IMR-90 (cell line): ENCODE data around the gene FN3KRP. TPM values are rescaled to one million over a fixed set of nuclear protein-coding genes. Genes with fewer than 3 reads are reported as not detected.

ENCODE experiments used
- ATAC-seq: fragments of 200-7000 bp; cut with Tn5 transposase; 2 replicates; pipeline ENCODE4 v1.9.1; 2020; ENCODE audit warnings: low read depth, mild to moderate bottlenecking, moderate library complexity
- BruUV-seq: library from RNA; stranded (reverse); fragments of 400-500 nt; replicated peaks from 2 replicates; lab custom pipeline; 2021; lab: Mats Ljungman, UMichigan
- CTCF ChIA-PET: fragments of 300-600 bp; formaldehyde crosslinking; extraction: SDS; loops from one replicate; lab custom pipeline; 2021; ENCODE audit warnings: antibody characterized with exemption; lab: Yijun Ruan, JAX
- POLR2A ChIA-PET: fragments of 300-600 bp; sonication (Branson Sonifier 250); formaldehyde crosslinking; loops from one replicate; lab custom pipeline; 2022; ENCODE audit warnings: antibody characterized with exemption; ENCODE audit not compliant: unreplicated experiment; lab: Charles Lee
- DNase-seq: peaks from one replicate; pipeline ENCODE4 v3.0.0; 2013
- H2AFZ ChIP-seq: replicated peaks from 2 replicates; pipeline ENCODE3; 2013; ENCODE audit warnings: low read length, mild to moderate bottlenecking; ENCODE audit not compliant: poor library complexity
- H2AK5ac ChIP-seq: 2 replicates; pipeline ENCODE4 v1.6.1; 2013; ENCODE audit warnings: low read depth, low read length, inconsistent platforms
- H2AK9ac ChIP-seq: replicated peaks from 2 replicates; pipeline ENCODE3; 2013; ENCODE audit warnings: mild to moderate bottlenecking, low read depth, low read length, moderate library complexity; ENCODE audit not compliant: poor library complexity
- H2BK120ac ChIP-seq: 2 replicates; pipeline ENCODE4 v1.6.1; 2013; ENCODE audit warnings: low read depth, low read length, inconsistent platforms
- H2BK15ac ChIP-seq: 3 replicates; pipeline ENCODE4 v1.6.1; 2013; ENCODE audit warnings: low read depth, low read length, inconsistent platforms
- H2BK20ac ChIP-seq: 2 replicates; pipeline ENCODE4 v1.6.1; 2013; ENCODE audit warnings: low read depth, mild to moderate bottlenecking, inconsistent platforms, low read length, moderate library complexity
- H2BK5ac ChIP-seq: 2 replicates; pipeline ENCODE4 v1.6.1; 2013; ENCODE audit warnings: mild to moderate bottlenecking, low read depth, low read length, inconsistent platforms; ENCODE audit not compliant: poor library complexity, severe bottlenecking
- H3K14ac ChIP-seq: replicated peaks from 2 replicates; pipeline ENCODE4 v1.6.1; 2013; ENCODE audit warnings: low read depth, low read length, inconsistent platforms
- H3K18ac ChIP-seq: 2 replicates; pipeline ENCODE4 v1.6.1; 2013; ENCODE audit warnings: low read depth, low read length, control low read depth
- H3K23ac ChIP-seq: 2 replicates; pipeline ENCODE4 v1.6.1; 2013; ENCODE audit warnings: low read depth, low read length, inconsistent platforms
- H3K27ac ChIP-seq: 2 replicates; pipeline ENCODE4 v1.5.1; 2013; ENCODE audit warnings: mild to moderate bottlenecking, control low read depth, low read length; ENCODE audit not compliant: insufficient read depth
- H3K27me3 ChIP-seq: 2 replicates; pipeline ENCODE4 v1.6.1; 2013; ENCODE audit warnings: low read length; ENCODE audit not compliant: control insufficient read depth, insufficient read depth
- H3K36me3 ChIP-seq: 2 replicates; pipeline ENCODE4 v1.6.1; 2013; ENCODE audit warnings: low read length, mixed read lengths; ENCODE audit not compliant: control insufficient read depth, insufficient read depth
- H3K4ac ChIP-seq: 2 replicates; pipeline ENCODE4 v1.6.1; 2013; ENCODE audit warnings: low read depth, low read length, inconsistent platforms
- H3K4me1 ChIP-seq: 2 replicates; pipeline ENCODE4 v1.6.1; 2013; ENCODE audit warnings: low read length, mixed read lengths; ENCODE audit not compliant: control insufficient read depth, insufficient read depth
- H3K4me2 ChIP-seq: 2 replicates; pipeline ENCODE4 v1.6.1; 2013; ENCODE audit warnings: low read depth, mild to moderate bottlenecking, control low read depth, low read length, moderate library complexity
- H3K4me3 ChIP-seq: 2 replicates; pipeline ENCODE4 v1.5.1; 2013; ENCODE audit warnings: low read depth, mild to moderate bottlenecking, control low read depth, low read length, moderate library complexity; ENCODE audit not compliant: insufficient read depth
- H3K56ac ChIP-seq: 2 replicates; pipeline ENCODE4 v1.6.1; 2013; ENCODE audit warnings: low read length, inconsistent platforms; ENCODE audit not compliant: insufficient read depth; ENCODE audit errors: extremely low read depth
- H3K79me1 ChIP-seq, 2 experiments: 2 replicates each; pipeline ENCODE4 v1.6.1; 2013; ENCODE audit warnings: low read length in 2 of 2, inconsistent platforms in 1 of 2, low read depth in 1 of 2
- H3K9ac ChIP-seq: 2 replicates; pipeline ENCODE4 v1.6.1; 2013; ENCODE audit warnings: low read depth, low read length, control low read depth
- H3K9me1 ChIP-seq: 2 replicates; pipeline ENCODE4 v1.6.1; 2013; ENCODE audit warnings: low read length, inconsistent platforms; ENCODE audit not compliant: insufficient read depth
- H3K9me3 ChIP-seq: 2 replicates; pipeline ENCODE4 v1.6.1; 2013; ENCODE audit warnings: low read length; ENCODE audit not compliant: control insufficient read depth, insufficient read depth
- H4K20me1 ChIP-seq: 2 replicates; pipeline ENCODE4 v1.6.1; 2013; ENCODE audit warnings: low read length, inconsistent platforms; ENCODE audit not compliant: insufficient read depth
- H4K5ac ChIP-seq: 2 replicates; pipeline ENCODE4 v1.6.1; 2013; ENCODE audit warnings: mild to moderate bottlenecking, low read depth, low read length, control low read depth
- H4K8ac ChIP-seq, 2 experiments: 2 replicates each; pipeline ENCODE4 v1.6.1; 2013; ENCODE audit warnings: low read depth in 2 of 2, low read length in 2 of 2, control low read depth in 1 of 2, inconsistent platforms in 1 of 2
- H4K91ac ChIP-seq: 2 replicates; pipeline ENCODE4 v1.6.1; 2013; ENCODE audit warnings: low read depth, low read length, inconsistent platforms; ENCODE audit not compliant: insufficient read depth
- CEBPB ChIP-seq: IDR thresholded peaks from 2 replicates; pipeline ENCODE4 v1.6.1; 2012; ENCODE audit warnings: low read depth, low read length, improper control_type of control experiment
- CHD1 ChIP-seq: IDR thresholded peaks from 2 replicates; pipeline ENCODE4 v1.6.1; 2012; ENCODE audit warnings: low read depth, low read length, improper control_type of control experiment
- FOS ChIP-seq: fragments of 150-350 bp; IDR thresholded peaks from 2 replicates; pipeline ENCODE4 v1.6.1; 2016; ENCODE audit warnings: low read depth, low read length
- MAFK ChIP-seq: IDR thresholded peaks from 2 replicates; pipeline ENCODE4 v1.6.1; 2012; ENCODE audit warnings: low read depth, low read length, improper control_type of control experiment
- MAZ ChIP-seq: IDR thresholded peaks from 2 replicates; pipeline ENCODE4 v1.6.1; 2012; ENCODE audit warnings: low read depth, mild to moderate bottlenecking, low read length, improper control_type of control experiment, moderate library complexity, borderline replicate concordance
- MXI1 ChIP-seq: IDR thresholded peaks from 2 replicates; pipeline ENCODE4 v1.6.1; 2012; ENCODE audit warnings: low read depth, mild to moderate bottlenecking, low read length, moderate library complexity, borderline replicate concordance
- NFE2L2 ChIP-seq: fragments of 150-350 bp; IDR thresholded peaks from 2 replicates; pipeline ENCODE4 v1.6.1; 2016; ENCODE audit warnings: low read depth, mild to moderate bottlenecking, low read length
- RCOR1 ChIP-seq: IDR thresholded peaks from 2 replicates; pipeline ENCODE4 v1.6.1; 2012; ENCODE audit warnings: mild to moderate bottlenecking, low read length, improper control_type of control experiment; ENCODE audit not compliant: insufficient replicate concordance
- RFX5 ChIP-seq: IDR thresholded peaks from 2 replicates; pipeline ENCODE4 v1.8.0; 2012; ENCODE audit warnings: low read depth, mild to moderate bottlenecking, low read length, moderate library complexity
- WGBS, 2 experiments: methylation state at CpG; one replicate each; pipeline versions ENCODE4 v1.1.5 to v1.1.7; 2013; ENCODE audit warnings: missing lambda C conversion rate in 2 of 2; ENCODE audit not compliant: insufficient read length in 1 of 2; ENCODE audit errors: extremely low coverage in 2 of 2; 5-methylcytosine and 5-hydroxymethylcytosine counted together
- dilution Hi-C: fragments of 300-500 bp; cut with HindIII; formaldehyde crosslinking; loops from one replicate; pipeline ENCODE4 v1.14.3; 2018; ENCODE audit warnings: low sequenced_read_pairs; ENCODE audit not compliant: unreplicated experiment
- in situ Hi-C: fragments of 300-500 bp; cut with MboI; formaldehyde crosslinking; loops from 3 replicates; pipeline ENCODE4 v1.14.3; 2019; ENCODE audit warnings: low sequenced_read_pairs, inconsistent platforms, mixed read lengths
- intact Hi-C: fragments of 100-400 bp; cut with micrococcal nuclease; formaldehyde crosslinking; loops from 2 replicates; pipeline ENCODE4 v1.10.0; 2022
- polyA plus RNA-seq, 3 experiments: library from polyadenylated mRNA; depleted of rRNA; stranded (reverse); fragments of >200 nt; gene quantifications; 2 replicates each; pipeline ENCODE4 v1.2.3, GENCODE V29; 2012; ENCODE audit warnings: low replicate concordance in 1 of 3
- total RNA-seq: library from RNA; depleted of rRNA; stranded (reverse); fragments of >200 nt; gene quantifications from 2 replicates; pipeline ENCODE4 v1.2.3, GENCODE V29; 2012
- TF ChIP-seq, protein P1 (sequence below): fragments of 150-350 bp; IDR thresholded peaks from 2 replicates; pipeline ENCODE4 v1.6.1; 2017; ENCODE audit warnings: mild to moderate bottlenecking, antibody characterized with exemption, low read length, low read depth

The FN3KRP gene
- total and polyA plus RNA-seq, 2 of the 4 experiments (the other 2 are of a cell fraction) = 18.6 to 20.3 TPM

DNA sequence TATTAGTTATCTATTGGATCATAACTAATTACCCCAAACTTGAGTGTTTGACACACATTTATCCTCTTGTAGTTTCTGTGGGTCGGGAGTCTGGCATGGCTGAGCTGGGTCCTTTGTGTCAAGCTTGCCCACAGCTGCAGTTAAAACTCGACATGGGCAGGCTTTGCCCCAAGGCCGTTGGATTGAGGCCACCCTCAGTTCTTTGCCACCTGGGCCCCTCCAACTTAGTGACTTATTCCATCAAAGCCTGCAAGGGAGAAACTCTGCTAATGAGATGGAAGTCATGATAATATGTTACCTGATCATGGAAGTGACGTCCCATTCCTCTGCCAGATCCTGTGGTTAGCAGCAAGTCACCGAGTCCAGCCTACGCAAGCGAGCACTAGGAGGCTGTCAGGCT is 52.5 kb downstream of the FN3KRP start:
- H3K9ac ChIP-seq = no peak overlapping the region
- no peak overlapping the region for H3K27ac ChIP-seq
- H3K27me3 ChIP-seq = no peaks in the 10 kb centered on the region
- H3K56ac ChIP-seq = no peak overlapping the region
- H3K4me2 ChIP-seq = no peak overlapping the region
- H4K91ac ChIP-seq = no peak overlapping the region
- intact Hi-C loops = no loop called here
- peaks cover 25% of the 10 kb centered on the region for H3K36me3 ChIP-seq
- H3K18ac ChIP-seq = no peak overlapping the region
- DNase-seq (no peak), ATAC-seq (no peak)
- no peak overlapping the region for H3K4me3 ChIP-seq
- TF ChIP-seq MAZ (no peak), MXI1 (no peak), RFX5 (no peak), NFE2L2 (no peak), MAFK (no peak), CHD1 (no peak), FOS (no peak), CEBPB (no peak), RCOR1 (no peak)
- TF ChIP-seq, protein P1, sequence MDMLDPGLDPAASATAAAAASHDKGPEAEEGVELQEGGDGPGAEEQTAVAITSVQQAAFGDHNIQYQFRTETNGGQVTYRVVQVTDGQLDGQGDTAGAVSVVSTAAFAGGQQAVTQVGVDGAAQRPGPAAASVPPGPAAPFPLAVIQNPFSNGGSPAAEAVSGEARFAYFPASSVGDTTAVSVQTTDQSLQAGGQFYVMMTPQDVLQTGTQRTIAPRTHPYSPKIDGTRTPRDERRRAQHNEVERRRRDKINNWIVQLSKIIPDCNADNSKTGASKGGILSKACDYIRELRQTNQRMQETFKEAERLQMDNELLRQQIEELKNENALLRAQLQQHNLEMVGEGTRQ = no peak
- no peak overlapping the region for H3K4ac ChIP-seq
- no peak overlapping the region for H2AK9ac ChIP-seq
- H4K20me1 ChIP-seq = peaks cover 8% of the 10 kb centered on the region
- no TSS peak for BruUV-seq
- H3K9me3 ChIP-seq = no peaks in the 10 kb centered on the region
- H3K79me1 ChIP-seq = peaks cover 6 to 9% of the 10 kb centered on the region in 2 experiments; a peak in 2 of 4 replicates
- dilution Hi-C loops = no loop called here
- in situ Hi-C loops = no loop called here
- no peak overlapping the region for H2BK120ac ChIP-seq
- no peak overlapping the region for H2AFZ ChIP-seq
- peaks cover 6% of the 10 kb centered on the region; the same call in 1 of the 2 replicates for H3K9me1 ChIP-seq
- H4K5ac ChIP-seq = no peak overlapping the region
- no peak overlapping the region for H2AK5ac ChIP-seq
- H3K23ac ChIP-seq = no peak overlapping the region
- peaks cover 3% of the 10 kb centered on the region for H3K4me1 ChIP-seq
- no peak overlapping the region for H2BK15ac ChIP-seq
- ChIA-PET POLR2A (no interaction called here), CTCF (interaction anchor here (1.3 to 1.4 kb wide), 2 partner anchors 12 to 14 kb away, joined by 3 to 4 read pairs; no protein-coding TSS in a partner anchor)
- H4K8ac ChIP-seq = no peak overlapping the region
- no peak overlapping the region for H2BK5ac ChIP-seq
- H3K14ac ChIP-seq = no peak overlapping the region
- no peak overlapping the region for H2BK20ac ChIP-seq
- WGBS, 2 experiments = 100% methylated on average over 1 of the region's 7 CpGs; no CpG with 5 or more reads in 1 of the 2 experiments
